ACHN (cell line): ENCODE data around the gene NGEF.

Experiments used
- DNase-seq: peaks from one replicate; pipeline ENCODE4 v3.0.0-alpha.2; 2015
- in situ Hi-C: cut with HindIII; loops from 2 replicates; pipeline ENCODE4 v1.10.0; 2017; ENCODE audit warnings: low sequenced_read_pairs, low pct_ligation_motif_present, low pct_unique_long_range_greater_than_20kb

Gene NGEF

DNA sequence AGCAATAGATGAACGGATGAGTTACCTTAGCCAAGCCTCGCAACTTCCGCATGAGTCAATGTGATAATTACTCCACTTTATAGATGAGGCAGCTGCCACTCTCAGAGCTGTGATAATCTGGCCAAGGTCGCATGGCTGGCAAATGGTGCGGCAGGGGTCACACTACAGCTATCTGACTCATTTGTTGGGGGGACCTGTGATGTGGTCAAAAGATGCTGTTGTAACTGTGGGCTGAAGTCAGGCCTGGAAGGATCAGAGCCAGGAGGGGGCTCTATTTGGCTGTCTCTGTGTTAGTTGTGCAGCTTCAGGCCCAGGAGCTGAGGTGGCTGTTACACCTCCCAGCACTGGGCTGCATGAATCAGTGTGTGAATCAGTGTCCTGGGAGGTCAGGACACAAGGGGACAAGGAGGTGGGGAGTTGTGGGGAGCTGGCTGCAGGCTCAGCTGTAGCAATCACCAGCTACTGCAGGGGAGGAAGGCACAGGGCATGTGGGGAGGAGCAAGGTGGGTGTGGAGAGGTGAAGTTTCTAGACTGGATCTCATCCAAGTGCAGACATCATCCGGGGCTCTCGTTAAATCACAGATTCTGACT, 33.1 kb downstream of the NGEF start:
- DNase-seq = peak; percentile 74

DNA sequence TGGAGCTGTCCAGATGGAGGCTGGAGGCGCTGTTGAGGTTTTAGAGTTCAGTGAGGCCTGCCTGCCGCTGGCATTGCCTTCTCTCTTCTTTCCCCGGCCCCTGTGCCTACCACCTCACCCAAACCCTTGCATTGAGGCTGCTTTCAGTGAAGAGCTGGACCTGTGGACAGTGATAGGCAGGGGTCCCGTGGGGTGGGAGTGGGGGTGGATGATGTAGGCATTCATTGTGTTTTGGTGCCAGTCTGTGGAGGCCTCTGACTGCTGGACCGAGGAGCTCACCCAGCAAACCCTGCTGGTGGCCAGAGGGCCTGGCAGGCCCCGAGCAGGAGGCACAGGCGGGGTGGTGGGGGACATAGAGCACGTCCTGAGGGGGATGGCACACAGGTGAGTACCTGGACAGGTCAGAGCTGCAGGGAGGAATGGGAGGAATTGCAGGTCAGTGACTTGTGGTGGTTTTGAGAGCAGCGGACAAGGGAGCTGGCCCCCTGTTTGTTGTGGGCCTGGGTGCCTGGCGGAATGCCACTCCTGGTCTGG, 35.6 kb downstream of the NGEF start:
- in situ Hi-C loops = no loop called here
- DNase-seq = no peak

More for the DNA sequence above, 33.1 kb downstream of the NGEF start:
- in situ Hi-C loops = no loop called here

DNA sequence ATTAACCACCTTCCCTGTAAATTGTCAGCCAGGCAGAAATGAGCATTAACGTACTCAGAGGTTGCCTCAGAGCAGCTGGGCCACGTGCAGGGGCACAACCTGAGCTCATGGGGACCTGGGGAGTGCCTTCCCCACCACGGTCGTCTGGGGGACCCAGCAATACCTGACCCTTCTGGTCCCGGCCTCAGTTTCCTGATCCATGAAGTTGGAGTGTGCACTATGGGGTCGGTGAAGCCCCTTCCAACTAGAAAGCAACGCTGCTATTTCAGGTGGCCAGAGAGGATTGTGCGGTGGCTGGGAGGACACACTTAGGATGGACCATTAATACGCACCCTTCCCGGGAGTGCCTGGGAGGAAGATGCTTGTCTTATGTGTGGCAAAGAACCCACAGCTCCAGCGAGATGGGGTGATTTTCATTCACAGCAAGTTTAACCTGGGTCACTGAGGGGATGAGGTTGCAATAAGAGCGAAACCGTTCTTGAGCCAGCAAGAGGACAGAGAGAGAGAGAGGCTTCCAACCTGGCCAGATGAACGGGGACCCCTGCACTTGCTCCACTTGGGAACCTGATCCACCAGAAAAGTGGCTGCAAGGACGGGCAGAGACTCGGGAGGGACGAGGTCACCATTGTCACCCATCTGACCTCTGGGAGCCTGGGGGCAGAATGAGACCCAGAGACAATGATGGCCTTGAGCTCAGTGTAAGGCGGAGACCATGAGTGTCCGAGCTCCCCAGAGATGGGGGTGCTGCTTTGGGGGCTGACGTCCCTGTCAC, 36.2 kb downstream of the NGEF start:
- no peak for DNase-seq
- in situ Hi-C loops = no loop called here

DNA sequence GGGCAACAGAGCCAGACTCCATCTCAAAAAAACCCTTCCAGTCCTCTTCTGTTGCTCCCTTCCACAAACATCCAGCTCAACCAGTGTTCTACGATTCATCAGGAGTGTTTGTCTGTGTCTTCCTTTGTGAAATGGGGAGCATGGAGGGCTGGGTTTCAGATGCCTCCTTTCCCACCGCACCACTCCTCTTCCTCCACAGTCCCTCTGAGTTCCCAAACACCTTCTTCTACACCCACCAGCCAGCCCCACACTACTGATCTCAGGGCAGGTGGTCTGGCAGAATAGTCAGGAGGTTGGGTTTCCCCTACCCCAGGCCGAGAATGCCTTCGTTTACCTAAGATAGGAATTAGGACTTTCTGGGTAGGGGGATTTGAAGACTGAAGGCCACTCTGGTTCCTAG, 36.9 kb downstream of the NGEF start:
- DNase-seq = no peak
- in situ Hi-C loops = no loop called here

DNA sequence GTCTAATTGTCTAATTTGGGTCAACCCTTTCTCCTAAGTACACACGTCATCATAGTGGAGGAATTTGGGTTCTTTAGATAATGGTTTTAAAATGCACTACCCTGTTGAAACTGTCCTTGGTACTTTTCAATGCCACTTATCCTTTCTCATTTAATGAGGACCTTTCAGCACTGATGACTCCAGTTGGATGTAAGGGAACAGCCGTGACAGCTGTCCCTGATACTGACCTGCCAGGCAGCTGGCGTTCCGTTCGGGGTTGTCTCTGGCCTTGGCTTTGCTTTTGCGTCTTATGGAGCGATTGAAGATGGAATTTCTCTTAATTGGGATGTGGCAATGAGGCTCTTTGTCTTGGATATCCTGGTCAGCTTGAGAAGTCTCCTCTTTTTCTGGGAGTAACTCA, 38.7 kb downstream of the NGEF start:
- in situ Hi-C loops = no loop called here
- no peak for DNase-seq

DNA sequence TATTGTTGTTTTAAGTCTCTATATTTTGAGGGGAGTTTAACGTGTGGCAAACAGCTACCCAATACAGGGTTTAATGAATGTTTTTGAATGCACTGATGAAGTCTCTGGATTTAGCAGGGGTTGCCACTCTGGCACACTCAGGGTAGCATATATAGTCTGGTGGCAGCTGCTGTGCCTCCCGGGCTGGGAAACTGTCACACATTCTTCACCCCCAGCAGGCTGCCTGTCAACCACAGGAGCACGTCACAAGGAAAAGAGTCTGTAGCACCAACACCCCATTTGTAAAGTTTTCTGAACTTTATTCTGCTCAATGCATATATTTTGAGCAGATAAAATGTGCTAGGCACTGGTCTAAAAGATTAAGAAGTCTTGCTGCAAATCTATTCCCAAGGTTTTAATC, 39.3 kb downstream of the NGEF start:
- no peak for DNase-seq
- in situ Hi-C loops = no loop called here

DNA sequence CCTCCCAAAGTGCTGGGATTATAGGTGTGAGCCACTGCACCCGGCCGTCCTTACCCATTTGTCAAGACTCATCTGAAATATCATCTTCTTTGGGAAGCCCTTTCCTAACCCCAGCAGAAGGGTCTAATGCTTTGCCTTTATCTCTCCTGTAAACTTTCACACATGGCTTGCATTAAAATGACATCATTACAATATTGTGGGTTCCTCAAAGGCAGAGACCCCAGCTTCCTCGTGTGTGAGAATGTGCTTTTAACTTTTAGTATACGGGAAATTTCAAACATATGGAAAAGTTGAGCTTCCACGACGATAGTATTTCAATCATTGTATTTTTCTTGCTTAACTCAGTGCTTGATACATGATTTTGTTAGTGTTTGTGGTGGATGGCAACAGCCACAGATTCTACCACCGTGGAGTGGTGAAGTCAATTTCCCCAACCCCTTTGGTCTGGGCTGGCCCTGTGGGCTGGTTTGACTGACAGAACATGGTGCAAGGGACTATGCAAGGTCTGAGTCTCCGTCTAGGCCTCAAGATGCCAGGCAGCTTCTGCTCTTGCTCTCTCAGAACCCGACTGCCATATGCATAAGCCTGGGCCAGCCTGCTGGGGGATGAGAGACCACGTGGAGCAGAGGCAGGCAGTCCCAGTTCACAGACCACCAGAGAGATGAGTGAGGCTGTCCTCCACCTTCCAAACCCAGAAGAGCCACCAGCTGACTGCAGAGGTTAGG, 39.9 kb downstream of the NGEF start:
- DNase-seq = no peak
- in situ Hi-C loops = no loop called here

DNA sequence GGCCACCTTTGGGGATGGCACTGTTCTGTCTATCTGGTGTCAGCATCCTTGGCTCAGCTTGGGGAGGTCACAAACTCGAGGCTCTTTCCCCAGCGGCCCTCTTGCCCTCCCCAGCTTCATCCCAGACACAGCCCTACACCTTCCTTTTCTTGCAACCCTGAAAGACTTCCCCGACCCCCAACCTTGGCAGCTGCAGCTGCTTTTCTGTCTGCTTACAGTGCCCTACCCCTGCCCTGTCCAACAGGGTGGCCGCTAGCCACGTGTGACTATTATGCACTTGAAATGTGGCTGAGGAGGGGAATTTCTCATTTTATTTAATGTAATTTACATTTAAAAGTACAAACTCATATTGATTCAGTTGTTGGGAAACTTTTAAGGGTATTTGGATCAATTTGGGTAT, 41.3 kb downstream of the NGEF start:
- no peak for DNase-seq

DNA sequence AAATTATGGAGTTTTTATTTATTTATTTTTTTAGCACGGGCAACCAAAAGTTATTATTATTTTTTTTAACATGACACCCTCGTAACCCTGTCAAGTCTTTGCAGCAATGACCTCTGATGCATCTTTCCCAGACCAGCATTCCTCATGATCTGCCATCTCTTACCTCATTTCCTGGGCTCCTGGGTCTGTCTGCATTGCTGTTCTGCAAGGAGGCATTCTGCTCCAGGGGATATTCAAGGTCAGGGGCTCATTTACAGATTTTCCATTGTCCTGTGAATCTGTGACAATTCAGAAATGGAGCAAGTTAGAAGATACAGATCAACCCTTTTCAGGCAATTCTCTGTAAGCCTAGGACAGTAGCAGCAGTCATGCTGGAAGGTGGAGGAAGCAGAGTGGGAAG, 43.0 kb downstream of the NGEF start:
- no peak for DNase-seq

More for the DNA sequence above, 41.3 kb downstream of the NGEF start:
- in situ Hi-C loops = no loop called here

DNA sequence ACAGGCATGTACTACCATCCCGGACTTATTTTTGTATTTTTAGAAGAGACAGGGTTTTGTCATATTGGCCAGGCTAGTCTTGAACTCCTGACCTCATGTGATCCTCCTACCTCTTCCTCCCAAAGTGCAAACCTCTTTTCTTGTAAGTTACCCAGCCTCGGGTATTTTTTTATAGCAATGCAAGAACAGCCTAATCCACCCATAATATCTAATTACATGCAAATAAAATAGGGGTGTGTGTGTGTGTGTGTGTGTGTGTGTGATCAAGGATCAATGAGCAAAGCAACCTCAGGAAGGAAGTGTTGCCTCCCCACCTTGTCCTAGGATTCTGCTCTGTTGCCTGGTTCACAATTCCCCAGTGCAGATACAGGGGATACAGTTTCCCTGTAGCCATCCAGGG, 45.6 kb downstream of the NGEF start:
- no peak for DNase-seq
- in situ Hi-C loops = no loop called here

More for the DNA sequence above, 43.0 kb downstream of the NGEF start:
- in situ Hi-C loops = no loop called here

DNA sequence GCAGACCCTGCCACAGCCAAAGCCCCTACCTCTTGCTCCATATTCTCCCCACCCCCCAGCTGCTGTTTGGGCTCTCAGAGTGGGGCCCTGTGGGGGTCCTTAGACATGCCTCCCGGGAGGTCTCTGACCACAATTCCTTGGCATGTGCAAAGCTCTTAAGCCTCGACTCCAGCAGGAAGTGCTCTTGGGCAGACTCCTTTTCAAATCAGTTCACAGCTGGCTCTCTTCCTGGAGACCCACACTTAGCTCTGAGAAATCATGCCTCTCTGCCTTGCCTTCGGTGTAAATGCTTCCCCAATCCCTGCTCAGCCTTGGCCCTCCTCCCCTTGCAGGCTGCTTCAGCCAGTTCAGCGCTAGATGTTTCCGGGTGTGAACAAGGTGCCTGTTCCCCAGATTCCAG, 46.9 kb downstream of the NGEF start:
- DNase-seq = no peak
- in situ Hi-C loops = no loop called here

DNA sequence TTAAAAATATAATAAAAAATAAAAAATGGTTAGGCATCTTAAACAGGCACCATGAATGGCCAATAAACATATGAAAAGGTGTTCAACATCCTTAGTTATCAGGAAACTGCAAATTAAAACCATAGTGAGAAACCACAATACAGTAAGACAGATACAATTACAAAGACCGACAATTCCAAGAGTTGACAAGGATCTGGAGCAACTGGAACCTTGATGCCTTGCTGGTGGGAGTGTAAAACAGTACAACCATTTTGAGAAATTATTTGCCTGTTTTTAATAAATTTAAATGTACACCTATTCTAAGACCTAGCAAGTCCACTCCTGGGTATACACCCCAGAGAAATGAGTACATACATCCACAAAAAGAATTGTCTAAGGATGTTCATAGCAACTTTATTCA, 49.1 kb downstream of the NGEF start:
- no peak for DNase-seq
- in situ Hi-C loops = no loop called here

DNA sequence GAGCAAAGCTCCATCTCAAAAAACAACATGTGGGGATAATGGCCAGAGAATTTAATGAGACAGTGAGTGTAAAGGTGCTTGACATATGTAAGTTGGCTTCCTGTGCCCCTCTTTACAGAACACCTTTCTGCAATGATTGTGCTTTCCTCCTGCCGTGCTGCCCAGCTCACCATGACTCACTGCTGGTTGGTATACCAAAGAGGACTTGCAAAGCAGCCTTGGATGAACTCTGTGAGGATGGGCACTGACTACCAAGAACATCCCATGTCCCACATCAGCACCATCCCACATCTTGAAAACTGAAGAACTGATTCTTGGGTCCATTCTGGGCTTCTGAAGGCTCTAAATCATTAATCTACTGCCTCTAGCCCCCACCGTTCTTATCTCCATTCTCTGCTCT, 52.2 kb downstream of the NGEF start:
- in situ Hi-C loops = no loop called here
- no peak for DNase-seq

DNA sequence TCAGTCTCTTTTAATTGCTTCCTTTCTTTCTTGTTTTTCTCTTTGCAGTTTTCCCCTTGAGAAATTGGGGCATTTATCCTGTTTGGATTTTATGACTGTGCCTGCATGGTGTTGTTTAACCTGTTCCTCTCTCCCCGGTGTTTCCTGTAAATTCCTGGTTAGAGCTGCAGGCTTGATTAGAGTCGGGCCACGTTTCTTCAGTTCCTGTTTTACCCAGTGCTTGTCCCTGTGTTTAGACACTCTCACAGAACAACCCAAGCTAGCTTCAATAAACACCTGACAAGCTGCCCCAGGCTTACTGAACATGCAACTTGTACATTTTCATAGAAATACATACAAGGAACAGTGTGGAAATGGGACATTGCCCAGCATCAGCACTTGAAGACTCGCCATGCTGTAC, 53.9 kb downstream of the NGEF start:
- in situ Hi-C loops = no loop called here

DNA sequence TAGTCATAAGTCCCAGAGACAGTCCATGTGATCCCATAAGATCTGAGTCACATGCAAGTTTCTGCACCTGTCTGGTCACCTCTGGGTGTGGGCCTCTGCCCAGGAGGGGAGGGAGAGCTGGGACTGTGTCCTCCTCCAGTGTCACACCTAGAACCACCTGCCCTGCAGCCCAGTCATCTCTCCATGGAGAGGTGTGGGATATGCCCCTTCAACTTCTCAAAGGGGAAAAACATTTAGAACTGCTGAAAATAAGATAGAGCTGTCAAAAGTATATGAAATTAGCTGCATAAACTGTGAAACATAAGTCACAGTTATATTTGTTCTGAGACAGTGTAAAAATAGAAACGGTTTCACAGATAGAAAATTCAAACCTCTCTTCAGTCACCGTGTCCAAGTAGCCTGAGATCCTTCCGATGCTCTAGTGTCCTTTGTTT, 55.4 kb downstream of the NGEF start:
- in situ Hi-C loops = no loop called here
- DNase-seq = no peak

More for the DNA sequence above, 53.9 kb downstream of the NGEF start:
- no peak for DNase-seq

DNA sequence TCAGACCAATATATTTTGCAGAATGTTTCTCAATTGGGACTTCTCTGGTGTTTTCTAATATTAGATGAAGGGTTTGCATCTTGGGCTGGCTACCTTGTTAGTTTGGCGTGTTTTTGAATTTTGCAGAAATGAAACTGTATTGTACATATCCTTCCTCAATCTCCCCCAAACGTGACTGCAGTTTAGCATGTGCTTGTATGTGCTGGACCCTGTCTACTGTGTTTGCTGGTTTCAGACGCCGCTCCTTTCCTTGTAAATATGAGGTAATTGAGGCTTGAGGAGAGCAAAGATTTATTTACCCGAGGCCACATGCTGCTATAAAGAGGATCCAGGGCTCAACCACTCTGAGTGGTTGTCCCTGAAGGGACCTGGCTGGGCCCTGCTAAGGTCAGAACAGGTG, 57.2 kb downstream of the NGEF start:
- in situ Hi-C loops = no loop called here
- DNase-seq = no peak

DNA sequence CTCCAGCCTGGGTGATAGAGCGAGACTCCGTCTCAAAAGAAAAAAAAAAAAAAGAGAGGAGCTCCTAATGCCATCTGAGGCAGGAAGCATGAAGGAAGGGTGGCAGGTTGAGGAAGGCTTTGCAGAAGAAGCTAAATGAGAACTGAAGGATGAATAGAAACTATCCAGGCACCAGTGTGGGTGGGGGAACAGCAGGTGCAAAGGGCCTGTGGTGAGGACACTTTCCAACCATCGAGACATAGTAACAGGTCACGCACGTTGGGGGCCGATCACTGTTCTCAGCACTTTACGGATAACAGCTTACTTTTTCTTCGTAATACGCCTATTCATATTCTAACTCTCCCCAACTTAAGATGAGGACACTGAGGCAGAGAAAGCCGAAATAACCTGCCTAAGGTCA, 58.4 kb downstream of the NGEF start:
- DNase-seq = no peak
- in situ Hi-C loops = no loop called here

DNA sequence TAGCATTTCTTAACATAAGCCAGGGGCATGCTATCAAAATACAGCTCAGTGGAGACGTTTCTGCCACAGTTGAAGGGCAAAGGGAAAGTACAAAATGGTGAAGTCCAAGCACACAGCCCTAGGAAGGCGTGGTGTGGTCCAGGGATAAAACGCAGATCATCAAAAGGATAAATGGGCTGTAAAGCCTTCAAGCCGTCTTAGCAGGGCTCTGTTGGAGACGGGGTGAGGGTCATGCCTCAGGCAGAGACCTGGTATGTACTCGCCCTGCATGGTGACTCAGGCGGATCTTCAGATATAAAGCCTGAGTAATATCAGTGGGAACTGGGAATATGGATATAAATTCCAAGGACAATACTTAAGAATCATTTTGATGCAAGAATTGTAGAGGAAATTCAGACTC, 61.2 kb downstream of the NGEF start:
- no peak for DNase-seq
- in situ Hi-C loops = no loop called here

DNA sequence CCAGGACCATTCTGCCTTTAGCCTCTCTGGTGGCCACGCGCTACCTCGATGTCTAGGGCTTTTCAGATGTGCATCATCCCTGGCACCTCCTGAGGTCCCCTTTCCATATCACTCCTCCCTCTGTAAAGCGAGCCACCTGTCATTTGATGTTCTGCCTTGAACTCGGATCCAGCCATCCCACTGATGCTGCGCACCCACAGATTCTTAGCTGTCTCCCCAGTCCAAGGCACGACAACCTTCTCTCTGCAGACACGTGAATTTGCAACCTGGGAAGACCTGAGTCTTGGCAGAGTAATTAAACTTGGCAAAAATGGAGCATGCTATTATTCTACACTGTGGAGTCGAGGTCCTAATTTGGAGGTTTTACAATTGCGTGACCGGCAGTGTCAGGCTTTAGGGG, 61.9 kb downstream of the NGEF start:
- no peak for DNase-seq
- in situ Hi-C loops = no loop called here
